NCI-H345 treated with DMSO at 0.1 percent for 48 hours (cell line): ENCODE data around the gene OXTR.
"Not testable (repeated sequence)": the region's sequence is repeated elsewhere in the genome, so short reads cannot be mapped to it uniquely, and the experiment has no call there.

ENCODE experiments used
- DNase-seq: peaks from one replicate; lab custom pipeline; 2025; ENCODE audit not compliant: unreplicated experiment; lab: John Stamatoyannopoulos, UW

Gene OXTR

DNA sequence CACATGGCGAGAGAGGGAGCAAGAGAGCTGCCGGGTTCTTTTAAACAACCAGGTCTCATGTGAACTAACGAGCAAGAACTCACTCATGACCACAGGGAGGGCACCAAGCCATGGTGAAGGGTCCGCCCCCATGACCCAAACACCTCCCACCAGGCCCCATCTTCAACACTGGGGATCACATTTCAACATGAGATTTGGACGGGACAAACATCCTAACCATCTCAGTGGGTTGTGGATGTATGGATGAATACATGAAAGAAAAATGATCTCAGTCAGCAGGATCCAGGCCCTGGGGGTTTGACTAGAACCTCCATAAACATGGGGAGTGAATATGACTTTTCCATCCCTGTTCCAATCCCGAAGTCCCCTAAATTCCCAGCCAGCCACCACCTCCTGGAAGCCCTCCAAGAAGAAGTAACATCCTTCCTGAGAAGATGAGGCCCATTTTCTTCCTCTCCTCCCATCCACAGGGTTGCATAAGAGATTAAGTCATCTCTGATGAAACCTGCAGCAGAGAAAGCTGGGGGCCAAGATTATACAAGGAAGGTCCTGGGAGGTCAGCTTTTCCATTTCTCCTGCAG lies 26.3 kb downstream of the OXTR start:
- no peak for DNase-seq

DNA sequence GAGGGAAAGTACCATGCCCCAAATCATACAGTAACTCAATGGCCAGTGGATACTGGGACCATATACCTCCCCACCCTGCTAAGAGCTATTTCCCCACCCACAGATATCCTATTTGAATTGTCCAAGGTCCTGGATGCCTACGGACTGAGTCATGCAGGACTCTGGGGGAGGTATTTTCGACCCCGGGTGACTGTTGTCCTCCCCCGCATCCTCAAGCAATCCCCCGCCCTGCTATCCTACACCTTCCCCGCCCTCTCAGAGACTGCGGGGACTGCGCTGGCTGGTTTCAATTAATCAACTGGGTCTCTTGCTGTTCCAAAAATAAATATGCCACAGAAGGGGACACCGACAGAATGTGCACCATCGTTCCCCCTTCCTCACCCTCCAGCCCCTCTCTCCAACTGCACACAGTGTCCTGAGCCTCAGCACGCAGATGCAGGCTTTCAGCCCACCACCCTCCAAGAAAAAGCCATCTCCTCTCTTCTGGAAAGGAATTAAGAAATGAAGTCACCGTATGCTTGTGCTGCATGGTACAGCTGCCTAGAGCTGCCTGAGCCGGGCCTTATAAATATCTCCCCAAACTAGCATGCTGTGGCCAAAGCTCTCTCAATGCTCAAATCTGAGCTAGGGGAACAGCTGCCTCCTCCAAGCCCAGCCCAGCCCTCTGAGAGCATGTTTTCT lies 27.7 kb downstream of the OXTR start:
- no peak for DNase-seq

- no peak for DNase-seq
These were observed 29.5 kb downstream of the OXTR start for GRCh38 chr3:8739757-8740504.

- DNase-seq = no peak
These were observed 30.8 kb downstream of the OXTR start for GRCh38 chr3:8738639-8739038.

GRCh38 chr3:8737823-8738222 lies 31.6 kb downstream of the OXTR start:
- DNase-seq = no peak

- DNase-seq = no peak
These were observed 32.1 kb downstream of the OXTR start for GRCh38 chr3:8737301-8737700.

DNA sequence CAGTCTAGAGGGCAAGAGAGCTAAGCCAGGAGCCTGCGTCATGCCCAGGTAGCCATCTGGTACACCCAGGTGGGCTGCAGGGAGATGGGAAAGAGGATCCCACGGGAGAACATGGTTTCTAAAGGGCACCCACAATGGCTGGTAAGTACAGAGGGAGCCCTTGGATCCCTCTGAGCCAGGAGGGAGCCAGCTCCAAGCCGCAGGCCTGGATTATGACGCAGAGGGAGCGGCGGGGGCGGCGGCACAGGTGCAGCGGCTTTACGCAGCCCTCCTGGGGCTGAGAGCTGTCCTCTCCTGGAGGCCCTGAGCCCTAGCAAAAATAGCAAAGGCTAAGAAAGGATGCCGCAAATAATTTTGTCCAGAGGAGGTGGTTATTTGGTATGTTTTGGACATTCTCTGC lies 33.0 kb downstream of the OXTR start:
- no peak for DNase-seq

DNA sequence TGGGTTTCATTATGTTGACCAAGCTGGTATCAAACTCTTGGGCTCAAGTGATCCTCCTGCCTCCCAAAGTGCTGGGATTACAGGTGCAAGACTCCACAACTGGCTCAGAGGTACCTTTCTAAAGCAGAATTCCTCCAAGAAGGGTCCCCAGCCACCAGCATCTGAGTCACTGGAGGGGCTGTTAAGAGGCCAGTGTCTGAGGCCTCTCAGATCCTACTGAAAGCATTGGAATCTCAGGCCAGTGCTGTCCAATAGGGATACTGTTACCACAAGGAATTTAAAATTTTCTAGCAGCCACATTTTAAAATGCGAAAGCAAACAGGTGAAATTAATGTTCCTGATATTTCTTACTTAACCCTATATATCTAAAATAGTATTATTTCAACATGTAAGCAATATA lies 34.5 kb downstream of the OXTR start:
- no peak for DNase-seq

DNA sequence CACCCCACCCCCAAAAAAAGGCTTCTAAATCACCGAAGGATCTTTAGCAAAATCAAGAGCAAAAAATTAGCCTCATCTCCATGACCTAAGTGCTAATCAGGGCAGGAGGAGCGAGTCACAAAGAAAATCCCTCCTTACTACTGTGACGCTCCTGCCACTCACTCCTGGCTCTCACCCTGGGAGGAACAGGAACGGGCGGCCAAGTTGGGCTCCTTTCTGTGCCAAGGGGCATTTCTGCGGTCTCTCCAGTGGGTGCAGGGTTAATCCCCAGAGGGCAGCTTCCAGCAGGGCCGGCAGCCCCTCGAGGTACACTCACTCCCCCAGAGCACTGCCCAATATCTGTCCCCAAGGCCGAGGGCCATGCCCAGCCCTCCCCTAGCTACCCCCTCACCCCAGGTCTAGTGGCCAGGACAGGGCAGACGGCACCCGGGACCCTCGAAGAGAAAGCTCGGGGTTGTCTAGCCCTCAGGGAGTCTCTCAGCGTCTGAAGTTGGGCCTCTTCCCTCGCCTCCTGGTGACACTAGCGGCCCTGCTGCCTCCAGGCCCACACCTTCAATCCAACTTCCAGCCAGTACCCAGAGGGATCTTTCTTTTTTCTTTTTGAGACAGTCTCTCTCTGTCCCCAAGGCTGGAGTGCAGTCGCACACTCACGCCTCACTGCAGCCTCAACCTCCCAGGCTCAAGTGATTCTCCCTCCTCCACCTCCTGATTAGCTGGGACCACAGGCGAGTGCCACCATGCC lies 35.1 kb downstream of the OXTR start:
- no peak for DNase-seq

- no peak for DNase-seq
These were observed 35.9 kb downstream of the OXTR start, which contains the start of gene CAV3 for GRCh38 chr3:8733332-8734094. Gene CAV3 (plus strand): TSS chr3:8733802. CDS start chr3:8733877, 75 bp downstream.

- DNase-seq = no peak
These were observed 37.0 kb downstream of the OXTR start for GRCh38 chr3:8732413-8732812.

GRCh38 chr3:8730656-8731055 lies 38.8 kb downstream of the OXTR start:
- no peak for DNase-seq

- DNase-seq = no peak
These were observed 39.9 kb downstream of the OXTR start for GRCh38 chr3:8729479-8729878.

DNA sequence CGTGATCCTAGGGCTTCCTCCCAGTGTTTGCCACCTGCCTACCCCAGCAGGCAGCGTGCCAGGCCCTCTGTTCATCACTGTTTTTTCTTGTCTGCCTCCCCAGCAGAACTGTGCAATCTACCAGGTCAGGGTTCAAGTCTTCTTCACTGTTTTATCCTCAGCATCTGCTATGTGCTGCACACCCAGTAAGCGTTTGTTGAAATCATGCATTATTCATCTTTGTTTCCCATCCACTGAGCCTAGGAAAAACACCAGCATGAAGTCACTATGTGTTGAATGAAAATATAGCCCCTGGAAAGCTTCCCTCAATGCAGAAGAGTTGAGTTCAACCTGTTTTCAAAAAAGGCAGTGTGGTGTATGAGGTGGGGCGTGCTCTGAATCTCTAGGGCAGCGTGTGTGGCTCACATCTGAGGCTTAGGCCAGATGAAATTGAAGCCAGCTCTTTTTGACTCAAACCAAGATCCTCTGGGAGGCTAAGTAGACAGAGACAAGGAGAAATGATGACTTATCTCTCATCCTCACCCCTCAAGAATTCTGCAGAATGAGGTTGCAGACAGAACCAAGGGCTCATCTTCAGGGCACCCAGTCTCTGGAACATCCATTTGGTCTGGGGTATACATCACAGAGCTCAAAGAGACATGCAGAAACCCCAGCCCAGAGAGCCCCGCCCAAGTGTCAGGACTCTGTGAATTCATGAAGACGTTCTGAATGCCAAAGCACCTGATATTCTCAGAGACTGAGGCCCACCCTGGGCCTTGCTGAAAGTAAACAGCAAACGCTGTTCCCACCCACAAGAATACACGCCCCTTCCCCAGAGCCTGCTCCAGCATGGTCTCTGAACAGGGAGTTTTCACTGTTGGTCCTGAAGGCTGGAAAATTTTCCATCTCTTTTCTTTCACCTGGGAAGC lies 41.6 kb downstream of the OXTR start:
- DNase-seq = no peak

- no peak for DNase-seq
These were observed 45.2 kb downstream of the OXTR start for GRCh38 chr3:8724108-8724752.

DNA sequence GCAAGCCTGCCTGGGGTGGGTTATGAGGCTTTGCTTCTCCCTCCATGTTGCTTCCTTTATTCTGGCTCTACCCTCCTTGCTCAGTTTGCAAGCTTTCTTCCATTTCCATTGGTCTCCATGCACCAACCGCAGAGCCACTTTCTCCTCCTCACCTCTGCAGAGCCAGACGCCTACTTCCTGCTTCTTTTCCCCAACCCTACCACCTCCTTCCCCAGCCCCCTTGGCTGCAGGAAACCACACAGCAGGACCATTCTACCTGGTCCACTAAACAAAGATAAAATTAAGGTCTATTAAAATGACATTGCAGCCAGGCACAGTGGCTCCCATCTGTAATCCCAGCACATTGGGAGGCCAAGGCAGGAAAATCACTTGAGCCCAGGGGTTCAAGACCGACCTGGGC lies 45.8 kb downstream of the OXTR start:
- no peak for DNase-seq

DNA sequence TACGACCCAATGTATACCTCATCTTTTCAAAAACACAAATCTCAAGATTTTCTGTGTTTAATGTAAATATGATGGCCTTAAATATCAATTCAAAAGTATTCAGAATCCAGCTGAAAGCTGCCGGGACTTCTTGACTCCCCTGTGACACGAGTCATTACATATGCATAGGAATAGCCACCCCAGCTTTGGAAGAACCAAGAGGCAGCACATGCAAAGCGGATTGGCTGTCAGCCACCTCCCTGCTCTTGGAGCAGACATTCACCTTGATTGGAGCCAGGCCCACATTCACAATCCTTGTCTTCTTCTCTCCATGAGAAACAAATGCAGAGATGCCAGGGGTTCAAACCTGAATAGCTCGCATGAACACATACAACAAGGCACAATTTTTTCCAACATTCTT lies 46.6 kb downstream of the OXTR start:
- DNase-seq = no peak

DNA sequence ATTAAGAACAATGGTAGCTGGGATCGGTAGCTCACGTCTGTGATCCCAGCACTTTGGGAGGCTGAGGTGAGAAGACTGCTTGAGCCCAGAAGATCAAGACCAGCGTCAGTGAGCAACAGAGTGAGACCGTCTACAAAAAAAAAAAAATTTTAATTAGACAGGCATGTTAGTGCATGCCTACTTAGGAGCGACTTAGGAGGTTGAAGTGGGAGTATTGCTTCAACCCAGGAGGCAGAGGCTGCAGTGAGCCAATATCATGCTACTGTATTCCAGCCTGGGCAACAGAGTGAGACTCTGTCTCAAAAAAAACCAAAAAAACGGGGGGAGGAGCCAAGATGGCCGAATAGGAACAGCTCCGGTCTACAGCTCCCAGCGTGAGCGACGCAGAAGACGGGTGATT lies 53.7 kb downstream of the OXTR start:
- DNase-seq = not testable (repeated sequence)
